ENCODE data around the gene SLU7.

SLU7 gene

GRCh38 chr5:160367261-160367660 lies 51.6 kb downstream of the SLU7 start:
- DNase-seq (ENCODE audit: low read depth, low spot score): no peak
- TF ChIP-seq SUZ12 (IDR thresholded peaks at IDR 0.05; ENCODE audit: extremely low read depth, insufficient read depth, insufficient read length) (no peak), YY1 (IDR thresholded peaks at IDR 0.05; ENCODE audit: insufficient read depth, insufficient read length) (no peak), ZNF274 (IDR thresholded peaks at IDR 0.05; ENCODE audit: low read depth, low read length) (no peak)
- no peak overlapping the region for H3K4me3 ChIP-seq (ENCODE audit: insufficient read length, low read depth)

GRCh38 chr5:160366230-160366629 lies 52.7 kb downstream of the SLU7 start:
- Histone ChIP-seq H3K4me3 (ENCODE audit: insufficient read length, low read depth) (no peak overlapping the region), H3K27me3 (ENCODE audit: insufficient read depth, insufficient read length) (peaks cover 28% of the 10 kb centered on the region), H3K9me3 (ENCODE audit: insufficient read depth, low read length) (no peaks in the 10 kb centered on the region), H3K4me1 (ENCODE audit: insufficient read depth, insufficient read length) (peaks cover 6% of the 10 kb centered on the region), H3K9ac (ENCODE audit: insufficient read length, low read depth) (no peak overlapping the region), H3K36me3 (ENCODE audit: insufficient read depth, insufficient read length, low read length) (no peaks in the 10 kb centered on the region)
- no peak for DNase-seq (ENCODE audit: low read depth, low spot score)
- TF ChIP-seq ZNF274 (IDR thresholded peaks at IDR 0.05; ENCODE audit: low read depth, low read length) (no peak), YY1 (IDR thresholded peaks at IDR 0.05; ENCODE audit: insufficient read depth, insufficient read length) (no peak), SUZ12 (IDR thresholded peaks at IDR 0.05; ENCODE audit: extremely low read depth, insufficient read depth, insufficient read length) (no peak)

More at GRCh38 chr5:160367261-160367660, 51.6 kb downstream of the SLU7 start:
- H3K9ac ChIP-seq (ENCODE audit: insufficient read length, low read depth): no peak overlapping the region
- no peaks in the 10 kb centered on the region for H3K36me3 ChIP-seq (ENCODE audit: insufficient read depth, insufficient read length, low read length)
- H3K4me1 ChIP-seq (ENCODE audit: insufficient read depth, insufficient read length): peaks cover 6% of the 10 kb centered on the region
- H3K9me3 ChIP-seq (ENCODE audit: insufficient read depth, low read length): no peaks in the 10 kb centered on the region
- peaks cover 35% of the 10 kb centered on the region for H3K27me3 ChIP-seq (ENCODE audit: insufficient read depth, insufficient read length)

GRCh38 chr5:160363660-160364395 lies 55.1 kb downstream of the SLU7 start:
- H3K9ac ChIP-seq (ENCODE audit: insufficient read length, low read depth): no peak overlapping the region
- H3K36me3 ChIP-seq (ENCODE audit: insufficient read depth, insufficient read length, low read length): no peaks in the 10 kb centered on the region
- H3K4me3 ChIP-seq (ENCODE audit: insufficient read length, low read depth): no peak overlapping the region
- H3K4me1 ChIP-seq (ENCODE audit: insufficient read depth, insufficient read length): no peaks in the 10 kb centered on the region
- peaks cover 4% of the 10 kb centered on the region for H3K27me3 ChIP-seq (ENCODE audit: insufficient read depth, insufficient read length)
- no peaks in the 10 kb centered on the region for H3K9me3 ChIP-seq (ENCODE audit: insufficient read depth, low read length)
- DNase-seq (ENCODE audit: low read depth, low spot score): no peak
- TF ChIP-seq ZNF274 (IDR thresholded peaks at IDR 0.05; ENCODE audit: low read depth, low read length): no peak
- no peak for TF ChIP-seq YY1 (IDR thresholded peaks at IDR 0.05; ENCODE audit: insufficient read depth, insufficient read length)
- TF ChIP-seq SUZ12 (IDR thresholded peaks at IDR 0.05; ENCODE audit: extremely low read depth, insufficient read depth, insufficient read length): no peak

GRCh38 chr5:160363211-160363610 lies 55.7 kb downstream of the SLU7 start:
- Histone ChIP-seq H3K4me3 (ENCODE audit: insufficient read length, low read depth) (no peak overlapping the region), H3K36me3 (ENCODE audit: insufficient read depth, insufficient read length, low read length) (no peaks in the 10 kb centered on the region), H3K9me3 (ENCODE audit: insufficient read depth, low read length) (no peaks in the 10 kb centered on the region), H3K4me1 (ENCODE audit: insufficient read depth, insufficient read length) (no peaks in the 10 kb centered on the region), H3K9ac (ENCODE audit: insufficient read length, low read depth) (no peak overlapping the region), H3K27me3 (ENCODE audit: insufficient read depth, insufficient read length) (no peaks in the 10 kb centered on the region)
- DNase-seq (ENCODE audit: low read depth, low spot score): no peak
- TF ChIP-seq SUZ12 (IDR thresholded peaks at IDR 0.05; ENCODE audit: extremely low read depth, insufficient read depth, insufficient read length): no peak
- no peak for TF ChIP-seq ZNF274 (IDR thresholded peaks at IDR 0.05; ENCODE audit: low read depth, low read length)
- no peak for TF ChIP-seq YY1 (IDR thresholded peaks at IDR 0.05; ENCODE audit: insufficient read depth, insufficient read length)

- no peaks in the 10 kb centered on the region for H3K36me3 ChIP-seq (ENCODE audit: insufficient read depth, insufficient read length, low read length)
- no peaks in the 10 kb centered on the region for H3K9me3 ChIP-seq (ENCODE audit: insufficient read depth, low read length)
- peaks cover 3% of the 10 kb centered on the region for H3K4me1 ChIP-seq (ENCODE audit: insufficient read depth, insufficient read length)
- no peak overlapping the region for H3K4me3 ChIP-seq (ENCODE audit: insufficient read length, low read depth)
- TF ChIP-seq ZNF274 (IDR thresholded peaks at IDR 0.05; ENCODE audit: low read depth, low read length) (no peak), YY1 (IDR thresholded peaks at IDR 0.05; ENCODE audit: insufficient read depth, insufficient read length) (no peak), SUZ12 (IDR thresholded peaks at IDR 0.05; ENCODE audit: extremely low read depth, insufficient read depth, insufficient read length) (no peak)
- DNase-seq (ENCODE audit: low read depth, low spot score): no peak
- no peaks in the 10 kb centered on the region for H3K27me3 ChIP-seq (ENCODE audit: insufficient read depth, insufficient read length)
- no peak overlapping the region for H3K9ac ChIP-seq (ENCODE audit: insufficient read length, low read depth)
Measured at GRCh38 chr5:160361624-160362228, 57.2 kb downstream of the SLU7 start.

GRCh38 chr5:160360310-160360709 lies 58.6 kb downstream of the SLU7 start:
- H3K36me3 ChIP-seq (ENCODE audit: insufficient read depth, insufficient read length, low read length): no peaks in the 10 kb centered on the region
- DNase-seq (ENCODE audit: low read depth, low spot score): no peak
- H3K27me3 ChIP-seq (ENCODE audit: insufficient read depth, insufficient read length): no peaks in the 10 kb centered on the region
- TF ChIP-seq ZNF274 (IDR thresholded peaks at IDR 0.05; ENCODE audit: low read depth, low read length): no peak
- no peak for TF ChIP-seq YY1 (IDR thresholded peaks at IDR 0.05; ENCODE audit: insufficient read depth, insufficient read length)
- no peak for TF ChIP-seq SUZ12 (IDR thresholded peaks at IDR 0.05; ENCODE audit: extremely low read depth, insufficient read depth, insufficient read length)
- H3K4me3 ChIP-seq (ENCODE audit: insufficient read length, low read depth): no peak overlapping the region
- H3K9ac ChIP-seq (ENCODE audit: insufficient read length, low read depth): no peak overlapping the region
- H3K9me3 ChIP-seq (ENCODE audit: insufficient read depth, low read length): no peaks in the 10 kb centered on the region
- peaks cover 5% of the 10 kb centered on the region for H3K4me1 ChIP-seq (ENCODE audit: insufficient read depth, insufficient read length)

GRCh38 chr5:160359816-160360215 lies 59.1 kb downstream of the SLU7 start:
- no peaks in the 10 kb centered on the region for H3K27me3 ChIP-seq (ENCODE audit: insufficient read depth, insufficient read length)
- no peaks in the 10 kb centered on the region for H3K36me3 ChIP-seq (ENCODE audit: insufficient read depth, insufficient read length, low read length)
- no peak overlapping the region for H3K4me3 ChIP-seq (ENCODE audit: insufficient read length, low read depth)
- peak overlapping the region; percentile 50 for H3K9ac ChIP-seq (ENCODE audit: insufficient read length, low read depth)
- DNase-seq (ENCODE audit: low read depth, low spot score): no peak
- no peak for TF ChIP-seq YY1 (IDR thresholded peaks at IDR 0.05; ENCODE audit: insufficient read depth, insufficient read length)
- TF ChIP-seq SUZ12 (IDR thresholded peaks at IDR 0.05; ENCODE audit: extremely low read depth, insufficient read depth, insufficient read length): no peak
- TF ChIP-seq ZNF274 (IDR thresholded peaks at IDR 0.05; ENCODE audit: low read depth, low read length): no peak
- peaks cover 5% of the 10 kb centered on the region for H3K4me1 ChIP-seq (ENCODE audit: insufficient read depth, insufficient read length)
- no peaks in the 10 kb centered on the region for H3K9me3 ChIP-seq (ENCODE audit: insufficient read depth, low read length)

Measured in NT2/D1 (cell line).